T-helper 2 cell (primary cell): Measurements from ENCODE around the gene DBNDD2.
A peak's percentile ranks its signal among the peaks of the same experiment; 100 is the strongest.

Experiments used
- DNase-seq, 5 experiments: peaks; one replicate each; pipeline versions ENCODE4 v3.0.0 to v3.0.0-alpha.2; 2012 to 2022
- total RNA-seq, 2 donors: gene quantifications; one replicate each; lab custom pipeline; 2026; lab: John Stamatoyannopoulos, UW

DBNDD2 gene
- 1.6 to 2.6 reads per million in 2 donors for total RNA-seq

GRCh38 chr20:45407783-45408645 is at the start of gene DBNDD2:
TSS of gene DBNDD2 (plus strand) at chr20:45408289. CDS start at chr20:45408468, 179 bp downstream.
- no peak for DNase-seq

DNA sequence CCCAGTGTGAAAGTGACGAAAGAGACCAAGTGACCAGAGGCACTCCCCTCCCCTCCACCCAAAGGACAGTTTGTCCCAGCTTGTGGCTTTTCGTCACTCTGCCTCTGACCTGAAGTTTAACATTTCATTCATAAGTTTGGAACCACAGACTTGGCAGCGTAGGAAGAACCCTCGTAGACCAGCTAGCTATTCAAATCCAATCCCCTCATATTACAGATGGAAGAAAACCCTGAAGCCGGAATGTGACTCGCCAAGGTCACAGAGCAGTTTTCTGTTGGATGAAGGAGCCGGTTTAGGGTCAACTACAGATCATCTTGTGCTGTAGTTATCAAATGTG is 49.1 kb upstream of the DBNDD2 start:
- DNase-seq: no peak

- no peak for DNase-seq
These were observed 48.5 kb upstream of the DBNDD2 start for GRCh38 chr20:45359406-45360148.

GRCh38 chr20:45361793-45362192 is 46.3 kb upstream of the DBNDD2 start:
- no peak for DNase-seq

DNA sequence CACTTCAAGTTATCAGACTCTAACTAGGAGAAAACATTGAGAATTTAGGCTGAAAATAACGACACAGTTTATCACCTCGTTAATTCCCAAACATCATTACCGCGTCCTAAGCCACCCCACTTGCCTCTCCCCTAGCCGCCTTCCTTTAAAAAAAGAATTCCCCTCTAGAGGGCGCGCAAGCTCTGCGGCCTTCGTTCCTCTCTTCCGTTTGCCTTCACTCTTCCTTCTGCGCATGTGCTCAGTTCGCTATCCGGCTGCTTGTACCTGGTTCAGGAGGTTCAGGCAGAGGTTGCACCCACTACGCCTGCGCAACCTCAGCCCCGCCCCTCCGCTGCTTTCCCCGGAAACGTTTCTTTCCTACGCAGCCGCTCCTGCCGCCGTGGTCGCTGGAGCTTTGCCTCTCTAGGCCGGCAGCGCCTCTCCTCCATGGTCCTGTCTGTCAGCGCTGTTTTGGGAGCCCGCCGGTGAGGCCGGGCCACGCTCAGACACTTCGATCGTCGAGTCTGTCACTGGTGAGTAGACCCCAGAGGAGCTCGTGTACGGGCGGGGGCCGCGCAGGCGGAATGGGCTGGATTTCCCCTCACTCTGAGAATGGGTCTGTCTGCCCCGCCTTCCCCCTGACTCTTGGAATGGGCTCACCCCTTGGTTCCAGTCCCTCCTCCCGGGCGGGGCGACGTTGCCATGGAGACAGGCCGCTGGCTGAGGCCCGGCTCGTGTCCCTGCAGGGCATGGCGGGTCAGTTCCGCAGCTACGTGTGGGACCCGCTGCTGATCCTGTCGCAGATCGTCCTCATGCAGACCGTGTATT is 45.1 kb upstream of the DBNDD2 start, which contains the start of gene SYS1:
TSS of gene SYS1 (plus strand) at position 353 of the 807 bp plus-strand sequence. CDS start at position 729, 376 bp downstream.
- peak; percentile 94 to 98 (median 97) for DNase-seq

DNA sequence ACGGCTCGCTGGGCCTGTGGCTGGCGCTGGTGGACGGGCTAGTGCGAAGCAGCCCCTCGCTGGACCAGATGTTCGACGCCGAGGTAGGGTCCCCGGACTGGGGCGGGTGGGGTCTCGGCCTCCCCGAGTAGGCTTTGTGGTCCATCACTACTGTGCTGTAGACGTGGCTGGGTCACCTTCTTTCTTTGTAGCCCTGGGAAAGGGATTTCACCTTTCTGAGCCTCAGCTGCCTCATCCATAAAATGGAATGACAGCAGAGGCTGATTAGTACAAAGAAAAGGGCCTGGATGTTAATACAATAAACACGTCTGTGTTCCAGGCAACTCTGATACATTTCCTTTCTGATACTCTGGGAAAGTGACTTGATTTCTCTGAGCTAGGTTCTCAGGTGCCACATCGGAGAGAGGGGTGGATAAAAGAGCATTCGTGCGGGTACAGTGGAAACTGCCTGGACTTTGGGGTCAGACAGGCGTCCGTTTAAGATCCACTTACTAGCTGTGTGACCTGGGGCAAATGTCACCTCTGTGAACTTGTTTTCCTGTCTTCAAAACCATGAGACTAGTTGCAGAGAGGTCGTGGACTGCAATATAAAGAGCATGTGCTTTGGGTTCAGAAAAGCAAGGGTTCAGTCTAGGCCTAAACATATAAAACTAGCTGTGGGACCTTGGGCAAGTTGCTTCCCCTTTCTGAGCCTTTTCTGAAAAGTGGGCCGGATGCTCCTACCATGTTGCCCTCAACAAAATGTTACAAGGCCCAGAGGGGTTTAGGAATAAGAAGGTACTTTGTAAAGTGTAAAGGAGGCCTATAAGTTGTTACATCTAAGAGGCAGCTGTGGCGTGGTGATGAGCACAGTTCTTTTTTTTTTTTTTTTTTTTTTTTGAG is 44.2 kb upstream of the DBNDD2 start:
- no peak for DNase-seq

- DNase-seq: no peak
These were observed 42.6 kb upstream of the DBNDD2 start for GRCh38 chr20:45365444-45365970.

- no peak for DNase-seq
These were observed 41.9 kb upstream of the DBNDD2 start for GRCh38 chr20:45366192-45366591.

- DNase-seq: no peak
These were observed 41.5 kb upstream of the DBNDD2 start for GRCh38 chr20:45366631-45367030.

DNA sequence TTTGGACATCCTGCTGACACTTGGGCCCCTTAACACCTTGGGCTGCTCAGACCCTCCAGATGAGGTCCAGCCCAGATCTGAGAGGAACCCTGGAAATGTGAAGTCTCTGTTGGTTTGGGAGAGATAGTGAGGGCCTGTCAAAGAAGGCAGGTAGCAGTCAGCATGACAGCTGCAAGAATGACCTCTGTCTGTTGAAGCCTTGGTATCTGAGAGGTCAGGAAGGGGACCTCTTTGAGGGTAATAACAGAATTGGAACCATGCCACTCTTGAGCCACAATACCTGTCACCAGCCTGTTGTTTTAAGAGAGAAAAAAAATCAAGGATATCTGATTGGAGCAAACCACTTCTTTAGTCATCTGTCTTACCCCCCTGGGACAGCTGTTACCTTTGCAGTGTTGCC is 41.0 kb upstream of the DBNDD2 start:
- DNase-seq: no peak

- peak in 3 of 5 experiments; percentile 12 to 86 (median 56) for DNase-seq
These were observed 39.7 kb upstream of the DBNDD2 start for GRCh38 chr20:45368221-45368980.

- DNase-seq: no peak
These were observed 37.4 kb upstream of the DBNDD2 start for GRCh38 chr20:45370571-45371160.

- no peak for DNase-seq
These were observed 35.8 kb upstream of the DBNDD2 start for GRCh38 chr20:45372241-45372640.

DNA sequence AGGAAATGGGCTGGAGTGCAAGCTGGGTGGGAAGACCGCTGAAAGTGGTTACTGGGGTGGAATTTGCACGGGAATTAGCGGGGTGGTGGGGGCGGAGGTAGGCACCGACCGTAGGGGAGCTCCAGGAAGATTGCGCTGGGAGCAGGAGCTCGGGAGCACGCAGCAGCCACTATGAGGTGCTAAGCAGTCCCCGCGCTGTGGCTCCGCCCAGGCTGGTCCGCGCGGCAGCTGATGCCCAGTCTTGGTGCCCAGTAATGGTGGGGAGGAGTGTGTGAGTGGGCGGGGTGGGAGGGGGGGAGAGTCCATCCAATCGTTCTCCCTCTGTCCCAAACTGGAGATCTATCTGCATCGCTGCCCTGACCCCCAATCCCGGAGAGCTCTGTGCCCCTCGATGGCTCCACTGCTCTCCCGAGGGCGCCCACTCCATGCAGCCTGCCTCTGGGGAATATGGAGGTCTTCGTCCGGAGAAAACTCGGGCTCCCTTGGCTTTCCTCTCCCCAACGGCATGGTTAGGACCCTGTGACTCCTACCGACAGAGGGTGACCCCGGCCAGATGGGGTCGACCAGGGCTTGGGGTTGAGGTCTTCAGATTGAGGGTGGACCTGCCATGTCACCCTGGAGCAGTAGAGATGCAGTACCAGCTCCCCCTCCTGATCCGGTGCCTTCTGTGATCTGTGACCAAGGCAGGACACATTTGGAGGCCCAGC is 35.3 kb upstream of the DBNDD2 start:
- DNase-seq: no peak

- peak; percentile 73 to 87 (median 82) for DNase-seq
These were observed 34.6 kb upstream of the DBNDD2 start for GRCh38 chr20:45373353-45374100.

- DNase-seq: no peak
These were observed 34.0 kb upstream of the DBNDD2 start for GRCh38 chr20:45374101-45374467.

DNA sequence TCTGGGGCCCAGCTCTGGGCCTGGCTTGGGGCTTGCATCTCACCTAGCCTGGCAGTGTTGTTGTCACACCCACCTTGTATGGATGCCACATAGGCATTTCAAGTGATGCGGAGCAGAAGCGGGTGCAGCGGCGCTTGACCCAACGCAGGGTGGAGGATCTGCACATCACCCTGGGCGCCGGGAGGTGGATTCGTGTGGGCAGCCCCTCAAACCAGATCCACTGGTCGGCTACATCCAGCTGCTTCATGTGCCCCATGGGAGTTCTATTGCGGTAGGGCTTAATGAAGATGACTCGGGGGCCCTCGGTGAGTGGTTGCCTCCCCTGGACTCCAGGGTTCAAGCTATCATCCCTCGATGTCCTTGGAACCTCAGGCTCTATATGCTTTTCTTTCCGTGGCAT is 33.1 kb upstream of the DBNDD2 start:
- DNase-seq: no peak

DNA sequence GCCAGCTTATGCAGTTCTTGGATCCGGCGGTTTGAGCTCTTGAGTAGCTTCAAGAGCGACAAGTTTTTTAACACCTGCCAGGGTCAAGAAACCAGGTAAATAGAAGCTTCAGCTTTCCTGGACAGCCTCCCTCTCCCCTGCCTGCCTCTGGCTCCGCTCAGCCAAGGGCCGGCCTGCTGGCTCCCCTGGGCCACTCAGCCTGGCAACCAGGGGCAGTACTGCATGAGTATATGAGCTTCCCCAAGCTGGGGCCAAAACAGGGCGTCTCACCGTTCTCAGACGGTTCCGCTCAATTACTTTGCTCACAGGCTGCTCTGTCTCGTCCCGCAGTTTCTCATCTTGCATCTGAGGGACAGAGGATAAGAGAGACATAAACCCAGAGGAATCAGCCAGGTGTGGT is 30.8 kb upstream of the DBNDD2 start:
- no peak for DNase-seq

GRCh38 chr20:45378191-45378590 is 29.9 kb upstream of the DBNDD2 start, which contains the start of gene TP53TG5:
TSS of gene TP53TG5 (minus strand) at chr20:45378325. CDS start at chr20:45378236, 89 bp downstream.
- no peak for DNase-seq
